WERI-Rb-1 (cell line): ENCODE data around the gene CGGBP1.
A peak's percentile ranks its signal among the peaks of the same experiment; 100 is the strongest.

Source experiments
- DNase-seq: peaks from one replicate; pipeline ENCODE4 v3.0.0-alpha.2; 2020
- H3K27ac ChIP-seq: fragments of 250-450 bp; sonication (Bioruptor Pico); 2 replicates; pipeline ENCODE4 v1.5.1; 2020; ENCODE audit warnings: mild to moderate bottlenecking, moderate library complexity
- H3K27me3 ChIP-seq: fragments of 250-450 bp; sonication (Bioruptor Pico); 2 replicates; pipeline ENCODE4 v1.5.1; 2021; ENCODE audit warnings: mild to moderate bottlenecking, low read depth, moderate library complexity; ENCODE audit not compliant: insufficient read depth, severe bottlenecking
- H3K36me3 ChIP-seq: fragments of 250-450 bp; sonication (Bioruptor Pico); 2 replicates; pipeline ENCODE4 v1.5.1; 2020; ENCODE audit warnings: mild to moderate bottlenecking, moderate library complexity
- H3K4me3 ChIP-seq: 2 replicates; pipeline ENCODE4 v1.5.1; 2011; ENCODE audit warnings: low read depth, mild to moderate bottlenecking, control low read depth, low read length
- H3K9me3 ChIP-seq: fragments of 250-450 bp; sonication (Bioruptor Pico); 2 replicates; pipeline ENCODE4 v1.5.1; 2021; ENCODE audit warnings: mild to moderate bottlenecking, moderate library complexity; ENCODE audit not compliant: severe bottlenecking
- CTCF ChIP-seq: IDR thresholded peaks from 2 replicates; pipeline ENCODE4 v1.5.1; 2011; ENCODE audit warnings: low read depth, mild to moderate bottlenecking, control low read depth, inconsistent platforms, low read length

The CGGBP1 gene

GRCh38 chr3:88058581-88059379 lies at the start of gene CGGBP1, which contains the start of gene ZNF654:
Gene CGGBP1 (minus strand): TSS chr3:88059005. CDS start chr3:88055976, 3,029 bp downstream.
Gene ZNF654 (plus strand): TSS chr3:88059255. CDS start chr3:88059320, 65 bp downstream.
- H3K27ac ChIP-seq, result peak within 1 kb of the TSS; percentile 95
- H3K27me3 ChIP-seq, result no peaks in the 10 kb centered on the region

GRCh38 chr3:88105325-88105724 lies 46.5 kb upstream of the CGGBP1 start:
- Histone ChIP-seq H3K27me3 (no peaks in the 10 kb centered on the region), H3K4me3 (no peak overlapping the region), H3K9me3 (no peaks in the 10 kb centered on the region), H3K36me3 (no peaks in the 10 kb centered on the region), H3K27ac (no peak overlapping the region)
- no peak for TF ChIP-seq CTCF
- no peak for DNase-seq

More at GRCh38 chr3:88058581-88059379, at the start of gene CGGBP1, which contains the start of gene ZNF654:
- Histone ChIP-seq H3K9me3 (no peaks in the 10 kb centered on the region), H3K36me3 (peaks cover 31% of the 10 kb centered on the region), H3K4me3 (peak within 1 kb of the TSS; percentile 95)
- TF ChIP-seq CTCF, result no peak
- peak; percentile 98 for DNase-seq

GRCh38 chr3:88101142-88101541 lies 42.3 kb upstream of the CGGBP1 start:
- no peak for DNase-seq
- peaks cover 7% of the 10 kb centered on the region for H3K36me3 ChIP-seq
- H3K27ac ChIP-seq, result no peak overlapping the region
- no peak for TF ChIP-seq CTCF
- H3K4me3 ChIP-seq, result no peak overlapping the region
- H3K27me3 ChIP-seq, result no peaks in the 10 kb centered on the region
- no peaks in the 10 kb centered on the region for H3K9me3 ChIP-seq

GRCh38 chr3:88093266-88093665 lies 34.5 kb upstream of the CGGBP1 start:
- no peaks in the 10 kb centered on the region for H3K9me3 ChIP-seq
- H3K27ac ChIP-seq, result no peak overlapping the region
- DNase-seq, result no peak
- H3K36me3 ChIP-seq, result peaks cover 9% of the 10 kb centered on the region
- TF ChIP-seq CTCF, result no peak
- no peak overlapping the region for H3K4me3 ChIP-seq
- H3K27me3 ChIP-seq, result no peaks in the 10 kb centered on the region

GRCh38 chr3:88092270-88092669 lies 33.5 kb upstream of the CGGBP1 start:
- no peak for TF ChIP-seq CTCF
- no peak for DNase-seq
- Histone ChIP-seq H3K9me3 (no peaks in the 10 kb centered on the region), H3K27me3 (no peaks in the 10 kb centered on the region), H3K4me3 (no peak overlapping the region), H3K36me3 (peaks cover 16% of the 10 kb centered on the region), H3K27ac (no peak overlapping the region)
